ENCODE measurements around the gene RSRP1. TPM values are rescaled to one million over a fixed set of nuclear protein-coding genes. Genes with fewer than 3 reads are reported as not detected.

RSRP1 gene
- total and polyA plus RNA-seq, 5 donors from 2014 or later = 50.9 to 571 (median 64.3) TPM

DNA sequence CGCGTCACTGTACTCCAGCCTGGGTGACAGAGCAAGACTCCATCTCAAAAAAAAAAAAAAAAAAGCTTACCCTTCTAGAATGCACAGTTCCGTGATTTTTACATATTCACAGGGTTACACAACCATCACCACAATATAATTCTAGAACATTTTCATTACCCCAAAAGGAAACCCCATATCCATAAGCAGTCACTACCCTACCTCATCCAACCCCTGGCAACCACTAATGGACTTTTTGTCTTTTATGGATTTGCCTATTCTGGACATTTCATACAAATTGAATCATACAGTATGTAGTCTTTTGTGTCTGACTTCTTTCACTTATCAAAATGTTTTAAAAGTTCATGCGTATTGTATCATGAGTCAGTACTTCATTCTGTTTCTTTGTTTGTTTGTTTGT is 37.7 kb downstream of the RSRP1 start:
- no peak overlapping the region for H3K27ac ChIP-seq (ENCODE audit: insufficient read depth, low read length, poor library complexity, severe bottlenecking)
- H3K27me3 ChIP-seq (ENCODE audit: control insufficient read depth, insufficient read depth, low read length) = no peaks in the 10 kb centered on the region
- no peak overlapping the region for H3K4me3 ChIP-seq (ENCODE audit: low read depth, low read length)
- peaks cover 22% of the 10 kb centered on the region for H3K27me3 Mint-ChIP-seq
- DNase-seq = no peak
- no peaks in the 10 kb centered on the region for H3K36me3 ChIP-seq (ENCODE audit: control insufficient read depth, insufficient read depth, low read length)
- ATAC-seq (ENCODE audit: low read depth in 2 of 2) = no peak
- no peaks in the 10 kb centered on the region for H3K36me3 Mint-ChIP-seq
- no peak overlapping the region for H3K27ac Mint-ChIP-seq
- no peak overlapping the region for H3K4me3 Mint-ChIP-seq
- H3K9me3 ChIP-seq (ENCODE audit: control insufficient read depth in 2 of 2, low read length in 2 of 2) = no peaks in the 10 kb centered on the region
- peaks cover 0 to 2% (median 0%) of the 10 kb centered on the region in 4 donors for H3K4me1 Mint-ChIP-seq
- no peaks in the 10 kb centered on the region for H3K9me3 Mint-ChIP-seq
- H3K4me1 ChIP-seq (ENCODE audit: control insufficient read depth, insufficient read depth, low read length, poor library complexity, severe bottlenecking) = no peaks in the 10 kb centered on the region

- Mint-ChIP-seq H3K27ac (no peak overlapping the region), H3K4me3 (no peak overlapping the region), H3K9me3 (no peaks in the 10 kb centered on the region), H3K36me3 (no peaks in the 10 kb centered on the region), H3K27me3 (peaks cover 22% of the 10 kb centered on the region), H3K4me1 (peaks cover 0 to 2% (median 0%) of the 10 kb centered on the region in 4 donors)
- Histone ChIP-seq H3K27ac (ENCODE audit: insufficient read depth, low read length, poor library complexity, severe bottlenecking) (no peak overlapping the region), H3K4me1 (ENCODE audit: control insufficient read depth, insufficient read depth, low read length, poor library complexity, severe bottlenecking) (no peaks in the 10 kb centered on the region), H3K27me3 (ENCODE audit: control insufficient read depth, insufficient read depth, low read length) (no peaks in the 10 kb centered on the region), H3K36me3 (ENCODE audit: control insufficient read depth, insufficient read depth, low read length) (no peaks in the 10 kb centered on the region), H3K9me3 (ENCODE audit: control insufficient read depth in 2 of 2, low read length in 2 of 2) (no peaks in the 10 kb centered on the region), H3K4me3 (ENCODE audit: low read depth, low read length) (no peak overlapping the region)
- DNase-seq = no peak
- no peak for ATAC-seq (ENCODE audit: low read depth in 2 of 2)
Observed at GRCh38 chr1:25208561-25209222, 38.6 kb downstream of the RSRP1 start.

DNA sequence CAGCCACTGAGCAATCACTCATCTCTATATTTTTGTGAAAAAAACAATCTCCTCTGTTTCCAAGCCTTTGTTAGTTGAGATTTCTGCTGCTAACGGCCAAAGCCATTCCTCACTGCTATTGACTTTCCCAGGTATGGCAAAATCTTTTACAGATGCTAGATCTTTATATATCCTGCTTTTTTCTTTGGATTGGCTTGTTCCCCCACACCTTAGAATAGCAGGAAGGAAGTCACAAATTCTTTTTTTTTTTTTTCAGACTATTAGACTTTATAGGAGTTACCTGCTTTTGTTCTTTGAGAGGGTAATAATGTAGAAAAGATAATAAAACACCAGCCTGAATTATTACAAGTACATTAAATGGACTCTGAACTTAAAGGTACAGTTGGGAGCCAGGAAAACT is 39.2 kb downstream of the RSRP1 start:
- Histone ChIP-seq H3K4me1 (ENCODE audit: control insufficient read depth, insufficient read depth, low read length, poor library complexity, severe bottlenecking) (no peaks in the 10 kb centered on the region), H3K36me3 (ENCODE audit: control insufficient read depth, insufficient read depth, low read length) (no peaks in the 10 kb centered on the region), H3K4me3 (ENCODE audit: low read depth, low read length) (no peak overlapping the region), H3K27me3 (ENCODE audit: control insufficient read depth, insufficient read depth, low read length) (no peaks in the 10 kb centered on the region), H3K27ac (ENCODE audit: insufficient read depth, low read length, poor library complexity, severe bottlenecking) (no peak overlapping the region), H3K9me3 (ENCODE audit: control insufficient read depth in 2 of 2, low read length in 2 of 2) (no peaks in the 10 kb centered on the region)
- Mint-ChIP-seq H3K4me1 (peaks cover 0 to 2% (median 0%) of the 10 kb centered on the region in 4 donors), H3K36me3 (no peaks in the 10 kb centered on the region), H3K27ac (no peak overlapping the region), H3K27me3 (peaks cover 27% of the 10 kb centered on the region), H3K9me3 (no peaks in the 10 kb centered on the region), H3K4me3 (no peak overlapping the region)
- DNase-seq (no peak), ATAC-seq (ENCODE audit: low read depth in 2 of 2) (no peak)

DNA sequence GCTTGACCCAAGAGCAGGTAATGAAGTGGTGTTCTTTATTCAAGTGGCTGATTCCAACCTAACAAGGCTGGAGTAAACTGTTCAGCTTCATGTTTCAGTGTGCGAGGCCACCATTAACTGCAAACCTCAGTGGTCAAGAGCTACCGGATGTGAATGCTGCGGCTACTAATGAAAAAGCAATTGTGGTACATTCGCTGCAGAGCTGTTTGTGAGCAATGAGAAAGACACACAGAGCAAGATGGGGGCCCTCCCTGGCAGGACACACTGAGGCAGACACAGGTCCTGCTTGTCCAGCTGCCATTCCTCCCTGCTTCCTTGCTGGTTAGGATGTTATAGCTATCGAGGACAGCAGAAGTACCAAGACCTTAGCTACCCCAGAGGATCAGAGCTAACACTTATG is 41.1 kb downstream of the RSRP1 start:
- ATAC-seq (ENCODE audit: low read depth in 2 of 2) (no peak), DNase-seq (no peak)
- Mint-ChIP-seq H3K4me1 (peaks cover 0 to 2% (median 0%) of the 10 kb centered on the region in 4 donors), H3K9me3 (peaks cover 0 to 3% (median 0%) of the 10 kb centered on the region in 7 donors), H3K27ac (no peak overlapping the region), H3K27me3 (peaks cover 26% of the 10 kb centered on the region), H3K36me3 (no peaks in the 10 kb centered on the region), H3K4me3 (no peak overlapping the region)
- H3K27ac ChIP-seq (ENCODE audit: insufficient read depth, low read length, poor library complexity, severe bottlenecking) = no peak overlapping the region
- H3K9me3 ChIP-seq (ENCODE audit: control insufficient read depth in 2 of 2, low read length in 2 of 2) = no peaks in the 10 kb centered on the region
- H3K36me3 ChIP-seq (ENCODE audit: control insufficient read depth, insufficient read depth, low read length) = no peaks in the 10 kb centered on the region
- H3K4me1 ChIP-seq (ENCODE audit: control insufficient read depth, insufficient read depth, low read length, poor library complexity, severe bottlenecking) = no peaks in the 10 kb centered on the region
- H3K27me3 ChIP-seq (ENCODE audit: control insufficient read depth, insufficient read depth, low read length) = no peaks in the 10 kb centered on the region
- H3K4me3 ChIP-seq (ENCODE audit: low read depth, low read length) = no peak overlapping the region

DNA sequence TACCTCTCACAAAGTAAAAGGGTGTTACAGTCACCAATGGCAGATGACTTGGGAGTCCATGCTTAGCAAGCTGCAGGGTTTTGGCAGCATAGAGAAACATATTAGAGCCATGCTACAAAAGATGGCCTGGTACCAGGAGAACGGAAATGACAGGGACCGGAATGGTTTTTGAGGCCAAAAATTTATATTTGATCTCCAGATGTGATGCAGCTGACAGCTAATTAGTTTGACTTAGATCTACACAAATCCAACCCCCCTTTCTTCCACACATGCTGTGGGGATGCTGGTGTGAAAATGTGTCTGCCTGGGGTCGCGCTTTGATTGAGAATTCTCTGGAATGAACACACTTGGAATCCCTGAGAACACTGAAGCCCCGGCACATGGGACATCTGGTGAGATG is 41.5 kb downstream of the RSRP1 start:
- Histone ChIP-seq H3K4me3 (ENCODE audit: low read depth, low read length) (no peak overlapping the region), H3K36me3 (ENCODE audit: control insufficient read depth, insufficient read depth, low read length) (no peaks in the 10 kb centered on the region), H3K27me3 (ENCODE audit: control insufficient read depth, insufficient read depth, low read length) (no peaks in the 10 kb centered on the region), H3K9me3 (ENCODE audit: control insufficient read depth in 2 of 2, low read length in 2 of 2) (no peaks in the 10 kb centered on the region), H3K27ac (ENCODE audit: insufficient read depth, low read length, poor library complexity, severe bottlenecking) (no peak overlapping the region), H3K4me1 (ENCODE audit: control insufficient read depth, insufficient read depth, low read length, poor library complexity, severe bottlenecking) (no peaks in the 10 kb centered on the region)
- Mint-ChIP-seq H3K27ac (no peak overlapping the region), H3K9me3 (peaks cover 0 to 3% (median 0%) of the 10 kb centered on the region in 7 donors), H3K36me3 (no peaks in the 10 kb centered on the region), H3K27me3 (peaks cover 26% of the 10 kb centered on the region), H3K4me1 (peaks cover 0 to 2% (median 0%) of the 10 kb centered on the region in 4 donors), H3K4me3 (no peak overlapping the region)
- ATAC-seq (ENCODE audit: low read depth in 2 of 2) = no peak
- DNase-seq = no peak

GRCh38 chr1:25204797-25205480 is 42.3 kb downstream of the RSRP1 start:
- Mint-ChIP-seq H3K27me3 (peaks cover 23% of the 10 kb centered on the region), H3K4me1 (peaks cover 0 to 2% (median 0%) of the 10 kb centered on the region in 4 donors), H3K36me3 (no peaks in the 10 kb centered on the region), H3K4me3 (no peak overlapping the region), H3K27ac (no peak overlapping the region), H3K9me3 (peaks cover 0 to 3% (median 0%) of the 10 kb centered on the region in 7 donors)
- peak in 2 of 3 donors; percentile 47 to 64 for DNase-seq
- H3K36me3 ChIP-seq (ENCODE audit: control insufficient read depth, insufficient read depth, low read length) = no peaks in the 10 kb centered on the region
- no peaks in the 10 kb centered on the region for H3K4me1 ChIP-seq (ENCODE audit: control insufficient read depth, insufficient read depth, low read length, poor library complexity, severe bottlenecking)
- no peaks in the 10 kb centered on the region for H3K9me3 ChIP-seq (ENCODE audit: control insufficient read depth in 2 of 2, low read length in 2 of 2)
- peak in 1 of 2 donors; percentile 55 for ATAC-seq (ENCODE audit: low read depth in 2 of 2)
- no peaks in the 10 kb centered on the region for H3K27me3 ChIP-seq (ENCODE audit: control insufficient read depth, insufficient read depth, low read length)
- no peak overlapping the region for H3K4me3 ChIP-seq (ENCODE audit: low read depth, low read length)
- H3K27ac ChIP-seq (ENCODE audit: insufficient read depth, low read length, poor library complexity, severe bottlenecking) = no peak overlapping the region

DNA sequence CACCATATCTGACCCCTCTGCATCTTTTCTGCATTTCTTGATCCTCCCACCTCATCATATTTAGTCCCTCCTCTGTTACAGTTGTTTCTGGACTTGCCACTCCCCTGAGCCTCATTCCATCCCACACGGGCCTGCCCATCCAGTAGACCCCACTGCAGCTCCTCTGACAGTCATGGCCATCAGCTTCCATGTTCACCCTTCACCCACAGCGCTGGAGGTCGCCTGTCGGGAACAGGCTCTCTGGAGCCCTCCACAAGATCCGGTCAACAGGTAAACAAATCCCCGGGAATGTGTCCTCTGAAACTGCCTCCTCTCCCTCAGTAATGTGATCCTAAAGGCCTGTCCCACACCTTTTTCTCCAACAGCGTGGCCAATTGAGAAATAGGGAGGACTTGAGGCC is 46.2 kb downstream of the RSRP1 start:
- Histone ChIP-seq H3K4me1 (ENCODE audit: control insufficient read depth, insufficient read depth, low read length, poor library complexity, severe bottlenecking) (no peaks in the 10 kb centered on the region), H3K9me3 (ENCODE audit: control insufficient read depth in 2 of 2, low read length in 2 of 2) (no peaks in the 10 kb centered on the region), H3K27ac (ENCODE audit: insufficient read depth, low read length, poor library complexity, severe bottlenecking) (no peak overlapping the region), H3K27me3 (ENCODE audit: control insufficient read depth, insufficient read depth, low read length) (no peaks in the 10 kb centered on the region), H3K36me3 (ENCODE audit: control insufficient read depth, insufficient read depth, low read length) (no peaks in the 10 kb centered on the region), H3K4me3 (ENCODE audit: low read depth, low read length) (no peak overlapping the region)
- no peak overlapping the region for H3K4me3 Mint-ChIP-seq
- no peak overlapping the region for H3K27ac Mint-ChIP-seq
- H3K27me3 Mint-ChIP-seq = peaks cover 22% of the 10 kb centered on the region
- ATAC-seq (ENCODE audit: low read depth in 2 of 2) (no peak), DNase-seq (no peak)
- H3K9me3 Mint-ChIP-seq = peaks cover 0 to 3% (median 0%) of the 10 kb centered on the region in 7 donors
- H3K36me3 Mint-ChIP-seq = no peaks in the 10 kb centered on the region
- H3K4me1 Mint-ChIP-seq = peaks cover 0 to 7% (median 4%) of the 10 kb centered on the region in 4 donors

Measured in CD4-positive, CD25-positive, alpha-beta regulatory T cell (primary cell).